Erythroblast (primary cell): ENCODE data around the gene BRD7.

Source experiments
- DNase-seq, 2 experiments: peaks; one replicate each; lab custom pipeline; 2025; lab: John Stamatoyannopoulos, UW
- GATA1 ChIP-seq: IDR thresholded peaks from 2 replicates; pipeline ENCODE4 v1.6.1; 2011; ENCODE audit warnings: low read depth, mild to moderate bottlenecking, control low read depth, low read length, moderate library complexity
- POLR2A ChIP-seq: IDR thresholded peaks from 2 replicates; pipeline ENCODE4 v1.6.1; 2011; ENCODE audit warnings: mild to moderate bottlenecking, low read length

The BRD7 gene

GRCh38 chr16:50368410-50369132, at the start of gene BRD7:
TSS of gene BRD7 (minus strand) at chr16:50368988. CDS start at chr16:50368774, 214 bp downstream.
- TF ChIP-seq POLR2A (no peak), GATA1 (no peak)
- DNase-seq: peak; percentile 83 to 88

GRCh38 chr16:50416388-50416787, 47.6 kb upstream of the BRD7 start:
- no peak for DNase-seq
- no peak for TF ChIP-seq GATA1
- TF ChIP-seq POLR2A: no peak

GRCh38 chr16:50414152-50414551, 45.4 kb upstream of the BRD7 start:
- TF ChIP-seq GATA1 (no peak), POLR2A (no peak)
- DNase-seq: no peak

- no peak for DNase-seq
- no peak for TF ChIP-seq GATA1
- TF ChIP-seq POLR2A: no peak
These were observed 42.2 kb upstream of the BRD7 start for GRCh38 chr16:50411034-50411433.

GRCh38 chr16:50408001-50408561, 39.3 kb upstream of the BRD7 start:
- no peak for TF ChIP-seq POLR2A
- TF ChIP-seq GATA1: no peak

GRCh38 chr16:50407351-50407750, 38.6 kb upstream of the BRD7 start:
- DNase-seq: no peak
- TF ChIP-seq GATA1 (no peak), POLR2A (no peak)

More at GRCh38 chr16:50408001-50408561, 39.3 kb upstream of the BRD7 start:
- DNase-seq: no peak

- TF ChIP-seq POLR2A: no peak
- TF ChIP-seq GATA1: no peak
These were observed 34.7 kb upstream of the BRD7 start for GRCh38 chr16:50403491-50403890.

GRCh38 chr16:50402298-50402895, 33.6 kb upstream of the BRD7 start:
- no peak for TF ChIP-seq POLR2A
- no peak for TF ChIP-seq GATA1
- no peak for DNase-seq

More at GRCh38 chr16:50403491-50403890, 34.7 kb upstream of the BRD7 start:
- no peak for DNase-seq

GRCh38 chr16:50401355-50401754, 32.6 kb upstream of the BRD7 start:
- DNase-seq: no peak
- no peak for TF ChIP-seq GATA1

- TF ChIP-seq GATA1 (no peak), POLR2A (no peak)
- no peak for DNase-seq
These were observed 32.2 kb upstream of the BRD7 start for GRCh38 chr16:50400967-50401348.

GRCh38 chr16:50400312-50400966, 31.7 kb upstream of the BRD7 start:
- TF ChIP-seq POLR2A (no peak), GATA1 (no peak)
- DNase-seq: no peak

GRCh38 chr16:50399411-50399810, 30.6 kb upstream of the BRD7 start:
- DNase-seq: no peak
- TF ChIP-seq POLR2A (no peak), GATA1 (no peak)

- TF ChIP-seq GATA1 (no peak), POLR2A (no peak)
- no peak for DNase-seq
These were observed 29.5 kb upstream of the BRD7 start for GRCh38 chr16:50398336-50398735.
